ENCODE measurements around the gene ANKRD49. TPM values are rescaled to one million over a fixed set of nuclear protein-coding genes. Genes with fewer than 3 reads are reported as not detected.

Gene ANKRD49
- total and polyA plus RNA-seq, 2 of the 8 experiments (the other 6 are each of a cell fraction or from before 2014, with no cell fraction given): 7.4 to 12.2 TPM

- POLR2A ChIA-PET (ENCODE audit: partially characterized antibody): no interaction called here
- Histone ChIP-seq H4K91ac (replicated peaks; ENCODE audit: insufficient read length, low read length) (no peak overlapping the region), H2BK20ac (ENCODE audit: low read length) (no peak overlapping the region), H2BK120ac (replicated peaks; ENCODE audit: low read depth, low read length) (no peak overlapping the region), H4K8ac (ENCODE audit: extremely low read depth, insufficient read depth, low read length) (no peak overlapping the region), H3K79me2 (ENCODE audit: control insufficient read depth in 1 of 2, insufficient read depth in 2 of 2, low read length in 2 of 2) (no peaks in the 10 kb centered on the region), H3K9me3 (ENCODE audit: insufficient read depth in 2 of 2, low read depth in 1 of 2, low read length in 1 of 2) (no peaks in the 10 kb centered on the region), H3K23me2 (ENCODE audit: low read depth, low read length) (peaks cover 18% of the 10 kb centered on the region), H3K56ac (replicated peaks; ENCODE audit: insufficient read length, low read depth, low read length) (no peak overlapping the region), H3K27me3 (replicated peaks in 1 of 4; ENCODE audit: control insufficient read depth in 3 of 4, extremely low read depth in 1 of 4, insufficient read depth in 3 of 4, low read length in 3 of 4) (peaks cover 6 to 20% (median 18%) of the 10 kb centered on the region in 4 experiments; a peak in 6 of 7 replicates), H2AK5ac (ENCODE audit: low read depth, low read length) (no peak overlapping the region), H4K5ac (ENCODE audit: insufficient read length, low read depth, low read length) (no peak overlapping the region), H3K4me2 (ENCODE audit: insufficient read depth in 1 of 2, low read depth in 2 of 2, low read length in 2 of 2) (peak overlapping the region; percentile 68 to 87), H3K79me1 (ENCODE audit: low read depth, low read length) (0 out of 2 replicates have a peak, but pooled peaks cover 2% of the 10 kb centered on the region), H2BK12ac (ENCODE audit: low read depth, low read length) (no peak overlapping the region), H2BK5ac (ENCODE audit: low read depth, low read length) (no peak overlapping the region), H4K20me1 (replicated peaks in 1 of 2; ENCODE audit: control insufficient read depth in 1 of 2, insufficient read depth in 2 of 2, low read length in 2 of 2) (peaks cover 0 to 3% of the 10 kb centered on the region in 2 experiments), H3K4me3 (ENCODE audit: extremely low read depth in 1 of 4, insufficient read depth in 2 of 4, low read depth in 3 of 4, low read length in 4 of 4) (peak overlapping the region in 3 of 4 experiments; percentile 50 to 75 (median 57); a peak in 4 of 8 replicates), H3K27ac (ENCODE audit: low read depth, low read length) (no peak overlapping the region), H2AFZ (ENCODE audit: low read length) (no peak overlapping the region), H3K4me1 (replicated peaks in 1 of 4; ENCODE audit: control insufficient read depth in 3 of 4, insufficient read depth in 4 of 4, low read length in 3 of 4) (peaks cover 5 to 9% (median 8%) of the 10 kb centered on the region in 4 experiments; a peak in 6 of 7 replicates), H3K9ac (replicated peaks in 1 of 4; ENCODE audit: extremely low read depth in 1 of 4, low read depth in 3 of 4, low read length in 3 of 4) (no peak overlapping the region), H3K14ac (ENCODE audit: insufficient read length) (no peak overlapping the region), H3K23ac (ENCODE audit: insufficient read length) (no peak overlapping the region), H3K36me3 (ENCODE audit: control insufficient read depth in 2 of 4, insufficient read depth in 4 of 4, low read length in 3 of 4) (no peaks in the 10 kb centered on the region), H3K4ac (replicated peaks; ENCODE audit: insufficient read length, low read depth, low read length) (no peak overlapping the region), H2BK15ac (ENCODE audit: low read length) (no peak overlapping the region), H3K18ac (ENCODE audit: extremely low read depth, low read length) (no peak overlapping the region)
- DNase-seq (ENCODE audit: low read depth in 1 of 2, low spot score in 2 of 2) (no peak), FAIRE-seq (no peak)
- CTCF ChIA-PET (ENCODE audit: partially characterized antibody): interaction anchor here (1.0 to 1.5 kb wide), 2 partner anchors 9 to 57 kb away, joined by 5 to 6 read pairs; no protein-coding TSS in a partner anchor
- WGBS, 2 experiments (ENCODE audit: extremely low coverage in 1 of 2, insufficient coverage in 1 of 2, insufficient read length in 1 of 2, insufficient replicate concordance in 2 of 2, low coverage in 1 of 2, low lambda C conversion rate in 2 of 2, missing lambda C conversion rate in 1 of 2): 55% methylated on average over 2 of the region's 2 CpGs; no CpG with 5 or more reads in 1 of the 2 experiments
- TF ChIP-seq SIX5 (IDR thresholded peaks at IDR 0.05; ENCODE audit: low read depth, low read length): no peak
- no peak for TF ChIP-seq MAFK (IDR thresholded peaks at IDR 0.05; ENCODE audit: low read depth, low read length)
- no peak for TF ChIP-seq CTCF (IDR thresholded peaks at IDR 0.05; ENCODE audit: control extremely low read depth in 1 of 3, insufficient read depth in 1 of 3, low read depth in 1 of 3, low read length in 3 of 3)
- TF ChIP-seq SAP30 (IDR thresholded peaks at IDR 0.05; ENCODE audit: insufficient read depth, insufficient replicate concordance, low read length): no peak
- TF ChIP-seq RAD21 (IDR thresholded peaks at IDR 0.05 in 1 of 2, conservative IDR thresholded peaks at IDR 0.05 in 1 of 2; ENCODE audit: low read depth in 2 of 2, low read length in 2 of 2): no peak
- TF ChIP-seq EZH2 (IDR thresholded peaks at IDR 0.05; ENCODE audit: low read depth, low read length, severe bottlenecking): no peak
- TF ChIP-seq FOSL1 (IDR thresholded peaks at IDR 0.05; ENCODE audit: insufficient read depth, low read depth, low read length): no peak
- no peak for TF ChIP-seq CHD2 (IDR thresholded peaks at IDR 0.05; ENCODE audit: low read length)
- no peak for TF ChIP-seq TBP (IDR thresholded peaks at IDR 0.05; ENCODE audit: low read depth, low read length)
- TF ChIP-seq TCF12 (IDR thresholded peaks at IDR 0.05; ENCODE audit: low read depth, low read length): no peak
- no peak for TF ChIP-seq CHD1 (IDR thresholded peaks at IDR 0.05; ENCODE audit: low read depth, low read length)
- no peak for TF ChIP-seq JUND (IDR thresholded peaks at IDR 0.05; ENCODE audit: low read length)
Measured at GRCh38 chr11:94546162-94546470, 52.3 kb downstream of the ANKRD49 start.

All from H1 (cell line).